ENCODE results near the gene AKR1B15. TPM values are rescaled to one million over a fixed set of nuclear protein-coding genes. Genes with fewer than 3 reads are reported as not detected.
A peak's percentile ranks its signal among the peaks of the same experiment; 100 is the strongest.

Gene AKR1B15
- total RNA-seq, 3 donors from 2014 or later: 0.33 to 5.6 (median 3.5) TPM

GRCh38 chr7:134594877-134595276, 46.0 kb downstream of the AKR1B15 start:
- Histone ChIP-seq H3K4me1 (no peaks in the 10 kb centered on the region), H3K4me3 (no peak overlapping the region), H3K27ac (peak overlapping the region in 1 of 2 donors; percentile 88), H3K27me3 (no peaks in the 10 kb centered on the region), H3K36me3 (no peaks in the 10 kb centered on the region), H3K9me3 (peaks cover 0 to 5% of the 10 kb centered on the region in 2 donors)
- no peak for DNase-seq (ENCODE audit: low spot score in 2 of 2)
- intact Hi-C loops (cut with DNase I; ENCODE audit: low total_unique reads): no loop called here
- TF ChIP-seq POLR2AphosphoS5 (IDR thresholded peaks at IDR 0.05) (no peak), POLR2A (IDR thresholded peaks at IDR 0.05) (no peak), CTCF (IDR thresholded peaks at IDR 0.05) (no peak)

- no peak for DNase-seq (ENCODE audit: low spot score in 2 of 2)
- intact Hi-C loops (cut with DNase I; ENCODE audit: low total_unique reads): no loop called here
- Histone ChIP-seq H3K9me3 (no peaks in the 10 kb centered on the region), H3K36me3 (no peaks in the 10 kb centered on the region), H3K27ac (no peak overlapping the region), H3K27me3 (no peaks in the 10 kb centered on the region), H3K4me3 (no peak overlapping the region), H3K4me1 (no peaks in the 10 kb centered on the region)
- no peak for TF ChIP-seq CTCF (IDR thresholded peaks at IDR 0.05)
- TF ChIP-seq POLR2A (IDR thresholded peaks at IDR 0.05): no peak
- no peak for TF ChIP-seq POLR2AphosphoS5 (IDR thresholded peaks at IDR 0.05)
Observed at GRCh38 chr7:134599371-134599770, 50.5 kb downstream of the AKR1B15 start.

GRCh38 chr7:134601459-134601858, 52.5 kb downstream of the AKR1B15 start:
- no peaks in the 10 kb centered on the region for H3K4me1 ChIP-seq
- TF ChIP-seq CTCF (IDR thresholded peaks at IDR 0.05) (no peak), POLR2A (IDR thresholded peaks at IDR 0.05) (no peak), POLR2AphosphoS5 (IDR thresholded peaks at IDR 0.05) (no peak)
- H3K9me3 ChIP-seq: no peaks in the 10 kb centered on the region
- no peak for DNase-seq (ENCODE audit: low spot score in 2 of 2)
- H3K27me3 ChIP-seq: no peaks in the 10 kb centered on the region
- no peaks in the 10 kb centered on the region for H3K36me3 ChIP-seq
- intact Hi-C loops (cut with DNase I; ENCODE audit: low total_unique reads): no loop called here
- H3K4me3 ChIP-seq: no peak overlapping the region
- no peak overlapping the region for H3K27ac ChIP-seq

- H3K4me1 ChIP-seq: no peaks in the 10 kb centered on the region
- H3K27me3 ChIP-seq: no peaks in the 10 kb centered on the region
- intact Hi-C loops (cut with DNase I; ENCODE audit: low total_unique reads): no loop called here
- no peaks in the 10 kb centered on the region for H3K9me3 ChIP-seq
- H3K36me3 ChIP-seq: no peaks in the 10 kb centered on the region
- DNase-seq (ENCODE audit: low spot score in 2 of 2): no peak
- TF ChIP-seq POLR2AphosphoS5 (IDR thresholded peaks at IDR 0.05) (no peak), POLR2A (IDR thresholded peaks at IDR 0.05) (no peak), CTCF (IDR thresholded peaks at IDR 0.05) (no peak)
- peak overlapping the region in 2 of 3 donors; percentile 17 to 18 for H3K4me3 ChIP-seq
- H3K27ac ChIP-seq: peak overlapping the region; percentile 30 to 49
Observed at GRCh38 chr7:134602881-134603451, 54.1 kb downstream of the AKR1B15 start.

GRCh38 chr7:134605978-134606923, 57.3 kb downstream of the AKR1B15 start:
- intact Hi-C loops (cut with DNase I; ENCODE audit: low total_unique reads): no loop called here
- Histone ChIP-seq H3K4me3 (peak overlapping the region in 1 of 3 donors; percentile 34), H3K27ac (peak overlapping the region; percentile 56 to 74), H3K27me3 (no peaks in the 10 kb centered on the region), H3K36me3 (no peaks in the 10 kb centered on the region), H3K9me3 (no peaks in the 10 kb centered on the region), H3K4me1 (no peaks in the 10 kb centered on the region)
- no peak for TF ChIP-seq POLR2A (IDR thresholded peaks at IDR 0.05)
- TF ChIP-seq CTCF (IDR thresholded peaks at IDR 0.05): peak; percentile 82 to 90 (median 84)
- no peak for TF ChIP-seq POLR2AphosphoS5 (IDR thresholded peaks at IDR 0.05)
- DNase-seq (ENCODE audit: low spot score in 2 of 2): peak; percentile 44 to 67
